A549 (cell line): ENCODE results near the gene FARSB. TPM values are rescaled to one million over a fixed set of nuclear protein-coding genes. Genes with fewer than 3 reads are reported as not detected.

Experiments used
- ATAC-seq, 2 experiments: fragments of 200-7000 bp in 1 of 2; fragments of >200 bp in 1 of 2; cut with Nextera tagmentation in 1 of 2; cut with Tn5 transposase in 1 of 2; 3 replicates each; pipeline versions ENCODE4 v1.8.0 to v1.9.1; 2018 to 2020; ENCODE audit warnings: mild to moderate bottlenecking in 1 of 2, moderate library complexity in 1 of 2
- CTCF ChIA-PET: fragments of 300-600 bp; sonication (Branson Sonifier 250); formaldehyde crosslinking; extraction: SDS; loops from one replicate; lab custom pipeline; 2021; ENCODE audit warnings: antibody characterized with exemption, inconsistent platforms; lab: Yijun Ruan, JAX
- POLR2A ChIA-PET: fragments of 350-600 bp; formaldehyde crosslinking; extraction: SDS; loops from one replicate; lab custom pipeline; 2021; ENCODE audit warnings: antibody characterized with exemption, inconsistent platforms; lab: Yijun Ruan, JAX
- DNase-seq, 2 experiments: peaks; one replicate each; pipeline versions ENCODE4 v3.0.0 to v3.0.0-alpha.2; 2011 to 2016; ENCODE audit warnings: low read depth in 1 of 2, low spot score in 1 of 2
- FAIRE-seq: peaks from 2 replicates; lab custom pipeline; 2011; peaks lifted over from hg19 to GRCh38; lab: Jason Lieb, UNC
- H3K27ac ChIP-seq, 2 experiments: fragments of >200 bp; sonication (Bioruptor Twin); formaldehyde crosslinking; 3 replicates each; pipeline ENCODE4 v1.5.1; 2016 to 2017
- H3K4me1 ChIP-seq: fragments of >200 bp; sonication (Bioruptor Twin); formaldehyde crosslinking; 3 replicates; pipeline ENCODE4 v1.6.1; 2016
- H3K4me2 ChIP-seq: fragments of >200 bp; sonication (Bioruptor Twin); formaldehyde crosslinking; 3 replicates; pipeline ENCODE4 v1.6.1; 2016
- H3K4me3 ChIP-seq: fragments of >200 bp; sonication (Bioruptor Twin); formaldehyde crosslinking; 3 replicates; pipeline ENCODE4 v1.5.1; 2016
- H3K9me3 ChIP-seq: fragments of >200 bp; sonication (Bioruptor Twin); formaldehyde crosslinking; 3 replicates; pipeline ENCODE4 v1.6.1; 2016
- CEBPB ChIP-seq, 2 experiments: fragments of >200 bp in 1 of 2; sonication (Bioruptor Twin) in 1 of 2; formaldehyde crosslinking in 1 of 2; IDR thresholded peaks; 2 replicates each; pipeline ENCODE4 v1.6.1; 2012 to 2016
- CHD2 ChIP-seq: fragments of 150-350 bp; IDR thresholded peaks from 2 replicates; pipeline ENCODE4 v1.6.1; 2014; ENCODE audit warnings: low read length; ENCODE audit not compliant: partially characterized antibody
- FOSB ChIP-seq: fragments of 250-450 bp; sonication (Bioruptor Pico); IDR thresholded peaks from 2 replicates; pipeline ENCODE4 v1.5.0; 2020; ENCODE audit warnings: mild to moderate bottlenecking, moderate library complexity
- HOXA7 ChIP-seq: fragments of 250-450 bp; sonication (Bioruptor Pico); IDR thresholded peaks from 2 replicates; pipeline ENCODE4 v1.5.0; 2020; ENCODE audit warnings: mild to moderate bottlenecking, moderate library complexity
- JUN ChIP-seq, 2 experiments: fragments of >200 bp; sonication (Bioruptor Twin); formaldehyde crosslinking; IDR thresholded peaks; 2 replicates in 1 of 2; 3 replicates in 1 of 2; pipeline ENCODE4 v1.6.1; 2016 to 2017
- KDM5A ChIP-seq: fragments of 200-600 bp; sonication (generic); IDR thresholded peaks from 2 replicates; pipeline ENCODE4 v1.6.1; 2016; ENCODE audit warnings: antibody characterized with exemption, mild to moderate bottlenecking
- NR3C1 ChIP-seq: fragments of >200 bp; sonication (Bioruptor Twin); formaldehyde crosslinking; IDR thresholded peaks from 3 replicates; pipeline ENCODE4 v1.6.1; 2017
- PHF8 ChIP-seq: fragments of 200-600 bp; sonication (generic); IDR thresholded peaks from 2 replicates; pipeline ENCODE4 v1.6.1; 2016; ENCODE audit warnings: low read depth, mild to moderate bottlenecking, antibody characterized with exemption, moderate library complexity, borderline replicate concordance
- POLR2A ChIP-seq: IDR thresholded peaks from 2 replicates; pipeline ENCODE4 v1.6.1; 2012; ENCODE audit warnings: mild to moderate bottlenecking, low read length
- RAD21 ChIP-seq, 2 experiments: fragments of >200 bp in 1 of 2; sonication (Bioruptor Twin) in 1 of 2; formaldehyde crosslinking in 1 of 2; IDR thresholded peaks in 1 of 2; conservative IDR thresholded peaks in 1 of 2; 2 replicates in 1 of 2; 3 replicates in 1 of 2; pipeline ENCODE4 v1.6.1; 2012 to 2018; ENCODE audit warnings: inconsistent platforms in 1 of 2
- RNF2 ChIP-seq: fragments of 200-600 bp; sonication (generic); IDR thresholded peaks from 2 replicates; pipeline ENCODE4 v1.6.1; 2016; ENCODE audit warnings: low read depth, mild to moderate bottlenecking, antibody characterized with exemption, moderate library complexity, borderline replicate concordance
- SMC3 ChIP-seq: fragments of >200 bp; sonication (Bioruptor Twin); formaldehyde crosslinking; IDR thresholded peaks from 3 replicates; pipeline ENCODE4 v1.6.1; 2018; ENCODE audit warnings: inconsistent platforms
- WGBS: methylation state at CpG from one replicate; pipeline ENCODE4 v1.1.6; 2017; ENCODE audit errors: missing lambda C conversion rate; 5-methylcytosine and 5-hydroxymethylcytosine counted together
- polyA plus RNA-seq, 4 experiments: library from polyadenylated mRNA; depleted of rRNA in 3 of 4; stranded (reverse); fragments of >200 nt; fragmentation: RNase III in 1 of 4; extraction: RNeasy Plus Mini Kit Qiagen cat#74134 plus additional on column Dnase treatment in 1 of 4; gene quantifications; 2 replicates in 3 of 4; 3 replicates in 1 of 4; pipeline ENCODE4 v1.2.3, GENCODE V29; 2011 to 2017
- TF ChIP-seq, protein P1 (sequence below): IDR thresholded peaks from 2 replicates; pipeline ENCODE4 v1.6.1; 2012; ENCODE audit warnings: low read depth, borderline replicate concordance
- TF ChIP-seq, protein P2 (sequence below): fragments of >200 bp; sonication (Bioruptor Twin); formaldehyde crosslinking; IDR thresholded peaks from 3 replicates; pipeline ENCODE4 v1.5.1; 2016
- TF ChIP-seq, protein P3 (sequence below): fragments of 450-650 bp; IDR thresholded peaks from 2 replicates; pipeline ENCODE4 v1.6.1; 2014; ENCODE audit warnings: antibody characterized with exemption
- TF ChIP-seq, protein P4 (sequence below): fragments of 200-600 bp; sonication (generic); IDR thresholded peaks from 2 replicates; pipeline ENCODE4 v1.6.1; 2016; ENCODE audit warnings: antibody characterized with exemption, mild to moderate bottlenecking, moderate library complexity

FARSB gene
- polyA plus RNA-seq, 2 of the 4 experiments (the other 2 are of a cell fraction), result 41.0 to 77.4 TPM

DNA sequence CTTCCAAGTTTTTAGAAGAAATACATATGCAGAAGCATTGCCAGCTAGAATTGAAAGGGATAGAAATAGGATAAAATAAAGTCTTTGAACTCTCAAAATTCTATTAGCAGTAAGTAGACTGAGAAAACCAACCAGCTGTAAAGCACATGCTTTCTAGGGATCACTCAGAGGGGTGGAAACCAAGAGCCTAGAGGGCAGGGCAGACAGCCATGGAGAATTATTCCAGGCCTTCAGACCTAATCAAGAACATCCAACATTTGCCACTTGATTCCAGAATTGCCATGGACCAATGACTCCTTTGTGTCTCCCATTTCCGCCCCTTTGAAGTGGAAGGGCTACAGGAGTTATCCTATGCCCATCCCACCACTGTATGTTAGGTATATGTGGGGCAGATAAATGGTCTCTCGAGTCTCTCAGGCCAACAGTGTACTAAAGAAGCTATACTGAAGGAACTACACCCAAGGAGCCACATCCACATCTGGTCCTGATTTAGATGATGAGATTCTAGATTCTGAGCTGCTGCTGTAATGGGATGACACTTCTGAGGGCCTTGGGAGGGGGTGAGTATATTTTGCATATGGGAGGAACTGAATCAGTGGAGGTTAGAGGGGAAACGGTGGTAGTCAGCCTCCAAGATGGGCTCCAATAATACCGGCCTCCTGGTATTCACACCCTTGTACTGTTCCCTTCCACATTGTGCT lies 4.0 kb downstream of the FARSB start:
- FAIRE-seq (no peak), ATAC-seq (no peak), DNase-seq (no peak)
- ChIA-PET POLR2A (no interaction called here), CTCF (no interaction called here)
- TF ChIP-seq NR3C1, result no peak
- TF ChIP-seq, protein P1, sequence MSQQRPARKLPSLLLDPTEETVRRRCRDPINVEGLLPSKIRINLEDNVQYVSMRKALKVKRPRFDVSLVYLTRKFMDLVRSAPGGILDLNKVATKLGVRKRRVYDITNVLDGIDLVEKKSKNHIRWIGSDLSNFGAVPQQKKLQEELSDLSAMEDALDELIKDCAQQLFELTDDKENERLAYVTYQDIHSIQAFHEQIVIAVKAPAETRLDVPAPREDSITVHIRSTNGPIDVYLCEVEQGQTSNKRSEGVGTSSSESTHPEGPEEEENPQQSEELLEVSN, result no peak
- no peak overlapping the region for H3K27ac ChIP-seq
- H3K4me3 ChIP-seq, result no peak overlapping the region
- H3K4me1 ChIP-seq, result peaks cover 11% of the 10 kb centered on the region
- H3K9me3 ChIP-seq, result no peaks in the 10 kb centered on the region
- H3K4me2 ChIP-seq, result no peak overlapping the region
- WGBS, result 97% methylated on average over 4 of the region's 4 CpGs

DNA sequence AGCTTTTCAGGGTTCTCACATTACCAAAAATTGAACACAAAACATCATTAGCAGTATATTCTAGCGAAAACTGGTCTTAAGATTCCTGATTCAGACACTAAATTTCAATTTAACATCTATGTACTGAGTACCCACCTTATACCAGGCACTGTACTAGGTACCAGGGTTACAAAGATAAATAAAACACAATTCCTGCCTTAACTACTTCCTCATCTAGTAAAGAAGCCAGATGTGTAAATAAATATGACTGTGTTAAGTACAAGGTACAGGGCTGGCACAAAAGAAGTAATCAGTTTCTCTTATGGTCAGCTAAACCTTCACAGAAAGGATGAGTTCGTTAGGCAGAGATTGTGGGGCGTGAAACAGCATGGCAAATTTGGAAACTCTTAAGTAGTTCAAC lies 6.1 kb downstream of the FARSB start:
- H3K9me3 ChIP-seq, result no peaks in the 10 kb centered on the region
- no peak for FAIRE-seq
- no peak for TF ChIP-seq SMC3
- no peak for TF ChIP-seq RAD21 (conservative IDR thresholded peaks at IDR 0.05 in 1 of 2, IDR thresholded peaks at IDR 0.05 in 1 of 2)
- no peak for TF ChIP-seq CHD2
- no peak for TF ChIP-seq FOSB (CRISPR knock-in tag)
- TF ChIP-seq, protein P2, sequence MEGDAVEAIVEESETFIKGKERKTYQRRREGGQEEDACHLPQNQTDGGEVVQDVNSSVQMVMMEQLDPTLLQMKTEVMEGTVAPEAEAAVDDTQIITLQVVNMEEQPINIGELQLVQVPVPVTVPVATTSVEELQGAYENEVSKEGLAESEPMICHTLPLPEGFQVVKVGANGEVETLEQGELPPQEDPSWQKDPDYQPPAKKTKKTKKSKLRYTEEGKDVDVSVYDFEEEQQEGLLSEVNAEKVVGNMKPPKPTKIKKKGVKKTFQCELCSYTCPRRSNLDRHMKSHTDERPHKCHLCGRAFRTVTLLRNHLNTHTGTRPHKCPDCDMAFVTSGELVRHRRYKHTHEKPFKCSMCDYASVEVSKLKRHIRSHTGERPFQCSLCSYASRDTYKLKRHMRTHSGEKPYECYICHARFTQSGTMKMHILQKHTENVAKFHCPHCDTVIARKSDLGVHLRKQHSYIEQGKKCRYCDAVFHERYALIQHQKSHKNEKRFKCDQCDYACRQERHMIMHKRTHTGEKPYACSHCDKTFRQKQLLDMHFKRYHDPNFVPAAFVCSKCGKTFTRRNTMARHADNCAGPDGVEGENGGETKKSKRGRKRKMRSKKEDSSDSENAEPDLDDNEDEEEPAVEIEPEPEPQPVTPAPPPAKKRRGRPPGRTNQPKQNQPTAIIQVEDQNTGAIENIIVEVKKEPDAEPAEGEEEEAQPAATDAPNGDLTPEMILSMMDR, result no peak
- no peak for TF ChIP-seq HOXA7 (CRISPR knock-in tag)
- no peak for TF ChIP-seq PHF8
- TF ChIP-seq KDM5A, result no peak
- TF ChIP-seq, protein P3, sequence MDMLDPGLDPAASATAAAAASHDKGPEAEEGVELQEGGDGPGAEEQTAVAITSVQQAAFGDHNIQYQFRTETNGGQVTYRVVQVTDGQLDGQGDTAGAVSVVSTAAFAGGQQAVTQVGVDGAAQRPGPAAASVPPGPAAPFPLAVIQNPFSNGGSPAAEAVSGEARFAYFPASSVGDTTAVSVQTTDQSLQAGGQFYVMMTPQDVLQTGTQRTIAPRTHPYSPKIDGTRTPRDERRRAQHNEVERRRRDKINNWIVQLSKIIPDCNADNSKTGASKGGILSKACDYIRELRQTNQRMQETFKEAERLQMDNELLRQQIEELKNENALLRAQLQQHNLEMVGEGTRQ, result no peak
- no peak for TF ChIP-seq CEBPB (IDR thresholded peaks at IDR 0.05)
- TF ChIP-seq JUN (IDR thresholded peaks at IDR 0.05), result no peak
- TF ChIP-seq RNF2, result no peak
- TF ChIP-seq, protein P4, sequence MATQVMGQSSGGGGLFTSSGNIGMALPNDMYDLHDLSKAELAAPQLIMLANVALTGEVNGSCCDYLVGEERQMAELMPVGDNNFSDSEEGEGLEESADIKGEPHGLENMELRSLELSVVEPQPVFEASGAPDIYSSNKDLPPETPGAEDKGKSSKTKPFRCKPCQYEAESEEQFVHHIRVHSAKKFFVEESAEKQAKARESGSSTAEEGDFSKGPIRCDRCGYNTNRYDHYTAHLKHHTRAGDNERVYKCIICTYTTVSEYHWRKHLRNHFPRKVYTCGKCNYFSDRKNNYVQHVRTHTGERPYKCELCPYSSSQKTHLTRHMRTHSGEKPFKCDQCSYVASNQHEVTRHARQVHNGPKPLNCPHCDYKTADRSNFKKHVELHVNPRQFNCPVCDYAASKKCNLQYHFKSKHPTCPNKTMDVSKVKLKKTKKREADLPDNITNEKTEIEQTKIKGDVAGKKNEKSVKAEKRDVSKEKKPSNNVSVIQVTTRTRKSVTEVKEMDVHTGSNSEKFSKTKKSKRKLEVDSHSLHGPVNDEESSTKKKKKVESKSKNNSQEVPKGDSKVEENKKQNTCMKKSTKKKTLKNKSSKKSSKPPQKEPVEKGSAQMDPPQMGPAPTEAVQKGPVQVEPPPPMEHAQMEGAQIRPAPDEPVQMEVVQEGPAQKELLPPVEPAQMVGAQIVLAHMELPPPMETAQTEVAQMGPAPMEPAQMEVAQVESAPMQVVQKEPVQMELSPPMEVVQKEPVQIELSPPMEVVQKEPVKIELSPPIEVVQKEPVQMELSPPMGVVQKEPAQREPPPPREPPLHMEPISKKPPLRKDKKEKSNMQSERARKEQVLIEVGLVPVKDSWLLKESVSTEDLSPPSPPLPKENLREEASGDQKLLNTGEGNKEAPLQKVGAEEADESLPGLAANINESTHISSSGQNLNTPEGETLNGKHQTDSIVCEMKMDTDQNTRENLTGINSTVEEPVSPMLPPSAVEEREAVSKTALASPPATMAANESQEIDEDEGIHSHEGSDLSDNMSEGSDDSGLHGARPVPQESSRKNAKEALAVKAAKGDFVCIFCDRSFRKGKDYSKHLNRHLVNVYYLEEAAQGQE, result no peak
- no peak for TF ChIP-seq POLR2A
- TF ChIP-seq, all 56 proteins: peak for 0
- whole genome bisulfite sequencing, result 93% methylated on average over 3 of the region's 3 CpGs
- DNase-seq (no peak), ATAC-seq (no peak)
- Histone ChIP-seq H3K27ac (no peak overlapping the region), H3K4me3 (no peak overlapping the region), H3K4me1 (peaks cover 10% of the 10 kb centered on the region; the same call in 2 of the 3 replicates), H3K4me2 (no peak overlapping the region)
- ChIA-PET POLR2A (no interaction called here), CTCF (no interaction called here)
